HG03159 (cell line): Measurements from ENCODE around the gene SPTLC2.
A peak's percentile ranks its signal among the peaks of the same experiment; 100 is the strongest.
"Not testable (repeated sequence)": the region's sequence is repeated elsewhere in the genome, so short reads cannot be mapped to it uniquely, and the experiment has no call there.

Experiments
- ATAC-seq: cut with Tn5 transposase; IDR thresholded peaks from one replicate; pipeline ENCODE4 v1.9.1; 2021; ENCODE audit warnings: mild to moderate bottlenecking, moderate library complexity; ENCODE audit not compliant: unreplicated experiment

The SPTLC2 gene

GRCh38 chr14:77554816-77555599, 61.4 kb downstream of the SPTLC2 start:
- ATAC-seq, result peak; percentile 17

- ATAC-seq, result peak; percentile 70
These were observed 62.2 kb downstream of the SPTLC2 start for GRCh38 chr14:77554207-77554606.

- no peak for ATAC-seq
These were observed 67.0 kb downstream of the SPTLC2 start for GRCh38 chr14:77549451-77549850.

GRCh38 chr14:77547512-77548180, 68.8 kb downstream of the SPTLC2 start:
- no peak for ATAC-seq

GRCh38 chr14:77545171-77545570, 71.3 kb downstream of the SPTLC2 start:
- ATAC-seq, result not testable (repeated sequence)

- ATAC-seq, result no peak
These were observed 71.9 kb downstream of the SPTLC2 start for GRCh38 chr14:77544571-77544970.

GRCh38 chr14:77543637-77544334, 72.7 kb downstream of the SPTLC2 start:
- no peak for ATAC-seq

DNA sequence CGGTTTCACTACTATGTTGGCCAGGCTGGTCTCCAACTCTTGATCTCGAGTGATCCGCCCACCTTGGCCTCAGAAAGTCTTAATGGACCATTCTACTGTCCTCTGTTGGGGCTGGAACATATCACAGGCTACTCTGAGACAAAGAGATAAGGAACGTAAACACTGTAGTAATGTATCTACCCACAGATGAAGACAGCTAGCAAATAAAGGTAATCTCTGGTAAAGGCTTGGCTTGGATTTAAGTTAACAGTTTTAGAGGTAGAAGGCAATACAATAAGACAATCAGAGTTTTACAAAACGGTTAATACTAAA, 73.2 kb downstream of the SPTLC2 start:
- ATAC-seq, result no peak

DNA sequence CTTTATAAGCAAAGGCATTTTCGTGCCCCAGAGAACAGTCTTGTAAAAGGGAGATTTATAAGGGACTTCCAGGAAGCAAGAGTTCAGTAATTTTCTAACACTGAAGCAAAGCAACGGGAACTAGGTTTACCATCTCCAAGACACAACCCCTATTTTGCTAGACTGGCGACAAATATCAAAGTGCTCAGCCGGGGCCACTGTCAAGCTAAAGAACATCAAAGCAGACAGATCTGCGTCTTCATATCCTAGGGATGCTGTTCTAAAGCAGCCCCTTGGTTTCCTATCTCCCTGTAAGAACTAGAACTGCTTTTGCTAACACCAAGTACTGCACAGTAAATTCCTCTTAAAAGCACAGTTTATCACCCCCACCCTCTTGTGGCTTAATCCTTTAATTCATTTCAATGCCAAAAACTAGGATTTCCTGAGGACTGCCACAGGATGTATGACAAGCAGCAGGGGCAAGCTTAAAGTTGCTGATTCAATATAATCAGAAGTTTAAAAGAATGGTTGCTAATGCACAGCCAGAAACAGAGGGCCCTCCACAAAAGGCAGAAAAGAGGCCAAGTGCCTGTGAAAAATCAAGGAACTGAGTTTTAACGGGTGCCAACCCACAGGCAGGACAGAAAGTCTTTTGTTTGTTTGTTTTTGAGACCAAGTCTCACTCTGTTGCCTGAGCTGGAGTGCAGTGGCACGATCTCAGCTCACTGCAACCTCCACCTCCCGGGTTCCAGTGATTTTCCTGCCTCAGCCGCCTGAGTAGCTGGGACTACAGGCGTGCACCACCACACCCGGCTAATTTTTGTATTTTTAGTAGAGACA, 73.8 kb downstream of the SPTLC2 start:
- ATAC-seq, result no peak

DNA sequence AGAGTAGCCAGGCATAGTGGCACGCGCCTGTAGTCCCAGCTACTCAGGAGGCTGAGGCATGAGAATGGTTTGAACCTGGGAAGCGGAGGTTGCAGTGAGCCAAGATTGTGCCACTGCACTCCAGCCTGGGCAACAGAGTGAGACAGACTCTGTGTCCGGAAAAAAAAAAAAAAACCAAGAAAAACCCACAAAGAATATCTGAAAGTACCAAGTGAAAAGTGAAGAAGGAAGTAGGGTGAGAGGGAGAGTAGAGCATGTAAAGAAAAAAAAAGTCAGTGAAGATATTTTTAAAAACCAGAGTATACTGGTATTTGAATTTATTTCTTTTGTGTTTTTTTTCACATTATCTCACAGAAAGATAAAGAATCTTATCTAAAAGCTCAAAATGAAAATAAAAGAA, 74.5 kb downstream of the SPTLC2 start:
- ATAC-seq, result peak; percentile 54

- ATAC-seq, result not testable (repeated sequence)
These were observed 79.5 kb downstream of the SPTLC2 start for GRCh38 chr14:77536951-77537350.

DNA sequence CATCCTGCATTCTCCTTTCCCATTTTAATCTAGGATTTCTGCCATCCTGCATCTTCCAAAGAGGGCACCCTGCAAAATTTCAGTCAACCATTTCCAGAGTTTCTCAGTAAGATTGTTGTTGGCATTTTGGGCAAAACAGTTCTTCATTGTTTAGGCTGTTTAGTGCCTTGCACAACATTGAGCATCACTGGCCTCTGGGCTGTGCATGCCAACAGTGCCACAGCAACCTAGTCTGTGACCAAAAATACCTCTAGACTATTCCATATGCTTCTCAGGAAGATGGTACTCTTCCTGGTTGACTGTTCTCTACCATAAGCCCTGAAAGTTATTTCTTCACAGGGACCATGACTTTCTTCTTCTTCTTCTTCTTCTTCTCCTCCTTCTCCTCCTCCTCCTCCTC, 85.4 kb downstream of the SPTLC2 start:
- ATAC-seq, result no peak

- ATAC-seq, result no peak
These were observed 86.5 kb downstream of the SPTLC2 start for GRCh38 chr14:77529963-77530362.

GRCh38 chr14:77529213-77529612, 87.2 kb downstream of the SPTLC2 start:
- ATAC-seq, result no peak

GRCh38 chr14:77528701-77529100, 87.7 kb downstream of the SPTLC2 start:
- not testable (repeated sequence) for ATAC-seq

DNA sequence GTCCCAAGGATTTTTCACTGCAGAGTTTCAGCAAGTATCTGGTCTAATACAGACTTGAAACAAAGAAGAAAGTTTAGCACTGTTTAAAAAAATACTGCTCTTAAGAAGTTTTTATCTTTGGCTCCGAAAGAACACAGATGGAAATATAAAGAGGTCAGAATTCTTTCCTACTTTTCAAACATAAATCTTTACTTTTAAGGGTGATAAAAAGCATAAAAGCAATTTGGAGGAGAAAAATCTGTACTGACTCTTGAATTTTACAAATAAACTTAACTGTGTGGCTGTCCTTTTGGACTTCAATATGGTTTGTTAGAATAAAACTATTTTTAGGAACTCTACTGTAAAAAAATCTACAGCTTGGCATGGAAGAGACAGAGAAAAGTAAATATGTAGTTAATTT, 90.2 kb downstream of the SPTLC2 start:
- ATAC-seq, result no peak

GRCh38 chr14:77524536-77524935, 91.9 kb downstream of the SPTLC2 start:
- ATAC-seq, result no peak

- no peak for ATAC-seq
These were observed 93.3 kb downstream of the SPTLC2 start for GRCh38 chr14:77523109-77523508.

DNA sequence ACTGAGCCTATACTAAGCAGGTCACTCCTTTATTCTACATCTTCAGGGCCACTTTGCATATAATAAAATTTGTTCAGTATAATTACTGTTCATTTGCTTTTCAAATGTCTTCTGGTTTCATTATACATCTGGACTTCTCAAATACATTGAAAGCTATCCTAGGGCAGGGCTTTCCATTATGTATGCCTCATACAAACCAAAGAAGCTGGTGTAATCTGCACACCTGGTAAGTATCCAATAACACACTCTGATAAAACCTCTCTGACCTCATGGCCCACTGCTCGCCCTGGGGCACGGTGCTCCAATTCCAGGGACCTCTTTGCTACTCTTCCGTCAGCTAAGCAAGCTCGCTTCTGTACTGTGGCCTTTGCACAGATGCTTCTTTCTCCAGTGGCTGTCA, 95.9 kb downstream of the SPTLC2 start:
- ATAC-seq, result no peak

DNA sequence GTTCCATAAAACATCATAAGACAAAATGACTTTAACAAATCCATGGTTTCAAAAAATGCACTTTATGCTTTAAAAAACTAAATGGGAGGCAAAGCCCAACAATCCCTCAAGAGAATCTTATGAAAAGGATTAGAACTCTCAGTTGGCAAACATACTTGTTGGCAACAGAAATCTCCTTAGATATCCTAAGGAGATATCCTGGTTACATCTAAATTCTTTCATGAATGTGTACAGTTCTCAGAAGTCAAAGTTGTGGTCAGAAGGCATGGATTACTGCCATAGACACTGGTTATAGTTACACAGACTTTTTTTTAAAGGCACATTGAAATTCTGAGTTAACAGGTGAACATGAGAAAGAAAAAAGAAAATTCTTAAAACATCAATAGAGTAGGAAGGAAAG, 100.3 kb downstream of the SPTLC2 start:
- ATAC-seq, result no peak

DNA sequence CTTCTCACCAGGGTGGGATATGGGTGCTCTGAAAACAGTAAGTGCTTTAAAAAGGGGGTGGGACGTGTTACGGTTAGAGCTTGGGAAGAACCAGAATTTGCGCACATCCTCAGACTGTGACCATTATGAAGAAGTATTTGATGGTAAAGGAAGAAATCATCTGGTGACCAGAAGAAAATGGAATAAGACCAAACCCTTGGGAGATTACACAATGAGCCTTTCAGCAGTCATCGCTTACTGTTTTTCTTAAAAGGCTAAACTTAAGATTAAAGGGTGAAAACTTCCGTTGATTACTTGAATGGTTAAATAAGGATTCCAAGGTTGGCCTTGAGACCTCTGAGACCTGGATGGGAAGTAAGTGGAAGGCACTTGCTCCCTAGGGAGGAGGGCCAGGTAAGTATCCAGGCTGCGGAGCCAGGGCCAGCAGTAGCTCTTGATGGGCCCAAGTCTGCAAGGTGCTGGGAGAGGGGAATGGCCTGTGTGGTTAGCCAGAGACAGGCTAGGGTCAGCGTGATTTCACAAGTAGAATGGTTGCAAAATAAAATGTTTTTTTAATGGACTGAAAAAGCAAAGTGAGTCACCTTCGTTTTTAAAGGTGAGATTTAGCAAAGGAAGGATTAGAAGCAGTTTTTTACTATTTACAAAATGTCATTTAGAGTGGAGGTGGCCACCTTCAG, 104.8 kb downstream of the SPTLC2 start:
- no peak for ATAC-seq
